ENCODE results near the gene BPIFB6. TPM values are rescaled to one million over a fixed set of nuclear protein-coding genes. Genes with fewer than 3 reads are reported as not detected.

Gene BPIFB6
- total and polyA plus RNA-seq, 2 donors (not counting 1 experiment from before 2014, with no cell fraction given) = not detected

DNA sequence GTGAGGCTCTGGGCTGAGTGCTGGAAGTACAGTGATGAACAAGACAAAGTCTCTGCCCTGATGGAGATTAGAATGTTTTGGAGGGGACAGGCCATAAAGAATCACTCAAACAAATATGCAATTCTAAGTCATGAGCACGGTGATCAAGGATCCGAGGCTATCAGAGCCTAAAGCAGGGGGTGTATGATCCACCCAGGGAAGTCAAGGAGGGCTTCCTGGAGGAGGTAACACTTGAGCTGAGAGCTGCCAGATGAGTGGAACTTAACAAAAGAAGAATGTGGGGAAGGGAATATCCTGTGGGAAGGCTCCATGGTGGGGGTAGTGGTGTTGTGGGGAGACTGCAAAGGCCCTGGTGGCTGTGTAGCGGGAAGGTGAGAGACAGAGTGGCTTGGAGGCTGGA is 60.2 kb downstream of the BPIFB6 start:
- no peak for TF ChIP-seq EZH2 (IDR thresholded peaks at IDR 0.05; ENCODE audit: low read length, missing control alignments)
- TF ChIP-seq, protein P1, sequence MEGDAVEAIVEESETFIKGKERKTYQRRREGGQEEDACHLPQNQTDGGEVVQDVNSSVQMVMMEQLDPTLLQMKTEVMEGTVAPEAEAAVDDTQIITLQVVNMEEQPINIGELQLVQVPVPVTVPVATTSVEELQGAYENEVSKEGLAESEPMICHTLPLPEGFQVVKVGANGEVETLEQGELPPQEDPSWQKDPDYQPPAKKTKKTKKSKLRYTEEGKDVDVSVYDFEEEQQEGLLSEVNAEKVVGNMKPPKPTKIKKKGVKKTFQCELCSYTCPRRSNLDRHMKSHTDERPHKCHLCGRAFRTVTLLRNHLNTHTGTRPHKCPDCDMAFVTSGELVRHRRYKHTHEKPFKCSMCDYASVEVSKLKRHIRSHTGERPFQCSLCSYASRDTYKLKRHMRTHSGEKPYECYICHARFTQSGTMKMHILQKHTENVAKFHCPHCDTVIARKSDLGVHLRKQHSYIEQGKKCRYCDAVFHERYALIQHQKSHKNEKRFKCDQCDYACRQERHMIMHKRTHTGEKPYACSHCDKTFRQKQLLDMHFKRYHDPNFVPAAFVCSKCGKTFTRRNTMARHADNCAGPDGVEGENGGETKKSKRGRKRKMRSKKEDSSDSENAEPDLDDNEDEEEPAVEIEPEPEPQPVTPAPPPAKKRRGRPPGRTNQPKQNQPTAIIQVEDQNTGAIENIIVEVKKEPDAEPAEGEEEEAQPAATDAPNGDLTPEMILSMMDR (conservative IDR thresholded peaks at IDR 0.05 in 1 of 2, IDR thresholded peaks at IDR 0.05 in 1 of 2; ENCODE audit: low read depth in 1 of 2, low read length in 2 of 2) = no peak
- no peak overlapping the region for H2AFZ ChIP-seq (ENCODE audit: low read length)

DNA sequence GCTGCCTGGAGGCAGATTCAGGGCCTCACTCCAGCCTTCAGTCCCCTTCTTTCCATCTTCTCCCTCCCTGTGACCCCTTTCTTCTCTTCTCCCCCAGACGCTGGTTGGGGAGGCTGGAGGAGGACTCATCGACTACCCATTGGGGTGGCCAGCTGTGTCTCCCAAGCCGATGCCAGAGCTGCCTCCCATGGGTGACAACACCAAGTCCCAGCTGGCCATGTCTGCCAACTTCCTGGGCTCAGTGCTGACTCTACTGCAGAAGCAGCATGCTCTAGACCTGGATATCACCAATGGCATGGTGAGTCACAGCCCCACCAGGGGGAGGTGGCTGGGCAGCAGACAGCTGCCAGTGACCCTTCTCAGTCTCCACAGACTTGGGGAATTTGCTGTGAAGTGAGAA is 60.9 kb downstream of the BPIFB6 start:
- Histone ChIP-seq H3K4me1 (ENCODE audit: control insufficient read depth, extremely low read depth, insufficient read depth, low read length) (no peaks in the 10 kb centered on the region), H4K20me1 (ENCODE audit: control insufficient read depth, extremely low read depth, insufficient read depth, low read length) (no peaks in the 10 kb centered on the region), H2AFZ (ENCODE audit: low read length) (no peak overlapping the region), H3K79me2 (ENCODE audit: control insufficient read depth, insufficient read depth, low read length) (no peaks in the 10 kb centered on the region), H3K4me3 (replicated peaks in 1 of 4; ENCODE audit: control extremely low read depth in 1 of 4, insufficient read depth in 1 of 4, low read depth in 3 of 4, low read length in 4 of 4) (no peak overlapping the region), H3K4me2 (ENCODE audit: extremely low read depth, insufficient read depth, low read length) (no peak overlapping the region), H3K9me3 (ENCODE audit: control insufficient read depth, insufficient read depth, low read depth, low read length) (no peaks in the 10 kb centered on the region), H3K9ac (ENCODE audit: insufficient read depth, low read length) (no peak overlapping the region), H3K36me3 (ENCODE audit: control insufficient read depth, insufficient read depth, low read length) (no peaks in the 10 kb centered on the region), H3K27ac (ENCODE audit: insufficient read depth, low read length) (no peak overlapping the region), H3K27me3 (ENCODE audit: control insufficient read depth, insufficient read depth, low read length) (no peaks in the 10 kb centered on the region)
- no peak for DNase-seq (ENCODE audit: low read depth in 2 of 2)
- no peak for TF ChIP-seq EZH2 (IDR thresholded peaks at IDR 0.05; ENCODE audit: low read length, missing control alignments)
- TF ChIP-seq, protein P1 (conservative IDR thresholded peaks at IDR 0.05 in 1 of 2, IDR thresholded peaks at IDR 0.05 in 1 of 2; ENCODE audit: low read depth in 1 of 2, low read length in 2 of 2) = no peak

More for the DNA sequence above, 60.2 kb downstream of the BPIFB6 start:
- H3K4me1 ChIP-seq (ENCODE audit: control insufficient read depth, extremely low read depth, insufficient read depth, low read length) = no peaks in the 10 kb centered on the region
- H3K27me3 ChIP-seq (ENCODE audit: control insufficient read depth, insufficient read depth, low read length) = no peaks in the 10 kb centered on the region
- no peak for DNase-seq (ENCODE audit: low read depth in 2 of 2)
- no peak overlapping the region for H3K4me2 ChIP-seq (ENCODE audit: extremely low read depth, insufficient read depth, low read length)
- H3K9me3 ChIP-seq (ENCODE audit: control insufficient read depth, insufficient read depth, low read depth, low read length) = no peaks in the 10 kb centered on the region
- H3K79me2 ChIP-seq (ENCODE audit: control insufficient read depth, insufficient read depth, low read length) = no peaks in the 10 kb centered on the region
- H3K27ac ChIP-seq (ENCODE audit: insufficient read depth, low read length) = no peak overlapping the region
- no peaks in the 10 kb centered on the region for H3K36me3 ChIP-seq (ENCODE audit: control insufficient read depth, insufficient read depth, low read length)
- no peaks in the 10 kb centered on the region for H4K20me1 ChIP-seq (ENCODE audit: control insufficient read depth, extremely low read depth, insufficient read depth, low read length)
- H3K4me3 ChIP-seq (replicated peaks in 1 of 4; ENCODE audit: control extremely low read depth in 1 of 4, insufficient read depth in 1 of 4, low read depth in 3 of 4, low read length in 4 of 4) = no peak overlapping the region
- H3K9ac ChIP-seq (ENCODE audit: insufficient read depth, low read length) = no peak overlapping the region

DNA sequence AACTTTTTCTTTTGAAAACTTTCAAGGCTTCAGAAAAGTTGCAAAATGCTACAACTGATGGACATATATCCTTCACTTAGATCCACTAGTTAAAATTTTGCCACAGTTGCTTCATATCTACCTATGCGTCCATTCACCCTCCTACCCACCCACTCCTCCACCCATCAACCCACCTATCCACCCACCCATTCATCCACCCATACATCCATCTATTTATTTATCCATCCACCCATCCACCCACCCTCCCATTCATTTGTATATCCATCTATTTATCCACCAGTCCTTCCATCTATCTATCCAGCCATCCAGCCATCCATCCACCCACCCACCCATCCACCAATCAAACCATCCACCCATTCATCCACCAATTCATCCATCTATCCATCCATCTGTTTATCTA is 61.6 kb downstream of the BPIFB6 start:
- Histone ChIP-seq H3K27ac (ENCODE audit: insufficient read depth, low read length) (no peak overlapping the region), H3K9me3 (ENCODE audit: control insufficient read depth, insufficient read depth, low read depth, low read length) (no peaks in the 10 kb centered on the region), H3K36me3 (ENCODE audit: control insufficient read depth, insufficient read depth, low read length) (no peaks in the 10 kb centered on the region), H3K4me3 (replicated peaks in 1 of 4; ENCODE audit: control extremely low read depth in 1 of 4, insufficient read depth in 1 of 4, low read depth in 3 of 4, low read length in 4 of 4) (no peak overlapping the region), H4K20me1 (ENCODE audit: control insufficient read depth, extremely low read depth, insufficient read depth, low read length) (no peaks in the 10 kb centered on the region), H3K9ac (ENCODE audit: insufficient read depth, low read length) (no peak overlapping the region), H3K79me2 (ENCODE audit: control insufficient read depth, insufficient read depth, low read length) (no peaks in the 10 kb centered on the region), H2AFZ (ENCODE audit: low read length) (no peak overlapping the region), H3K4me2 (ENCODE audit: extremely low read depth, insufficient read depth, low read length) (no peak overlapping the region), H3K27me3 (ENCODE audit: control insufficient read depth, insufficient read depth, low read length) (no peaks in the 10 kb centered on the region), H3K4me1 (ENCODE audit: control insufficient read depth, extremely low read depth, insufficient read depth, low read length) (no peaks in the 10 kb centered on the region)
- no peak for DNase-seq (ENCODE audit: low read depth in 2 of 2)
- no peak for TF ChIP-seq EZH2 (IDR thresholded peaks at IDR 0.05; ENCODE audit: low read length, missing control alignments)
- TF ChIP-seq, protein P1 (conservative IDR thresholded peaks at IDR 0.05 in 1 of 2, IDR thresholded peaks at IDR 0.05 in 1 of 2; ENCODE audit: low read depth in 1 of 2, low read length in 2 of 2) = no peak

Measured in fibroblast of lung (primary cell).